H9 (cell line): Measurements from ENCODE around the gene VAV1. TPM values are rescaled to one million over a fixed set of nuclear protein-coding genes. Genes with fewer than 3 reads are reported as not detected.

Experiments
- DNase-seq: peaks from one replicate; pipeline ENCODE4 v3.0.0-alpha.2; 2017
- H2AFZ ChIP-seq: one replicate; pipeline ENCODE4 v1.6.1; 2013; ENCODE audit warnings: mild to moderate bottlenecking, low read length, control low read depth, moderate library complexity
- H2AK5ac ChIP-seq: 2 replicates; pipeline ENCODE4 v1.6.1; 2013; ENCODE audit warnings: low read length, control low read depth, mixed read lengths; ENCODE audit not compliant: insufficient read length
- H2BK120ac ChIP-seq: one replicate; pipeline ENCODE4 v1.6.1; 2013; ENCODE audit warnings: low read depth, mild to moderate bottlenecking, low read length, control low read depth, inconsistent platforms; ENCODE audit not compliant: poor library complexity, severe bottlenecking
- H2BK12ac ChIP-seq: 2 replicates; pipeline ENCODE4 v1.6.1; 2013; ENCODE audit warnings: low read length, control low read depth, mixed read lengths, low read depth; ENCODE audit not compliant: insufficient read length
- H2BK15ac ChIP-seq: 2 replicates; pipeline ENCODE4 v1.6.1; 2013; ENCODE audit warnings: low read depth, low read length, control low read depth
- H2BK20ac ChIP-seq: one replicate; pipeline ENCODE4 v1.6.1; 2013; ENCODE audit warnings: low read depth, mild to moderate bottlenecking, low read length, control low read depth, inconsistent platforms; ENCODE audit not compliant: poor library complexity, severe bottlenecking
- H2BK5ac ChIP-seq: 2 replicates; pipeline ENCODE4 v1.6.1; 2013; ENCODE audit warnings: low read length, control low read depth, mixed read lengths; ENCODE audit not compliant: insufficient read length
- H3K14ac ChIP-seq: 2 replicates; pipeline ENCODE4 v1.6.1; 2013; ENCODE audit warnings: low read length, control low read depth; ENCODE audit not compliant: insufficient read depth
- H3K18ac ChIP-seq: 2 replicates; pipeline ENCODE4 v1.6.1; 2013; ENCODE audit warnings: low read depth, mild to moderate bottlenecking, mixed read lengths, low read length, control low read depth; ENCODE audit not compliant: insufficient read length
- H3K23ac ChIP-seq: 2 replicates; pipeline ENCODE4 v1.6.1; 2013; ENCODE audit warnings: low read length, control low read depth, mixed read lengths, low read depth; ENCODE audit not compliant: insufficient read length
- H3K23me2 ChIP-seq: 2 replicates; pipeline ENCODE4 v1.6.1; 2013; ENCODE audit warnings: low read depth, mild to moderate bottlenecking, mixed read lengths, low read length, control low read depth; ENCODE audit not compliant: insufficient read length, poor library complexity, severe bottlenecking
- H3K27ac ChIP-seq: 2 replicates; pipeline ENCODE4 v1.5.1; 2013; ENCODE audit warnings: low read length, control low read depth, mixed read lengths, low read depth; ENCODE audit not compliant: insufficient read length
- H3K27me3 ChIP-seq: 2 replicates; pipeline ENCODE4 v1.6.1; 2013; ENCODE audit warnings: low read length, control low read depth, inconsistent platforms; ENCODE audit not compliant: insufficient read depth
- H3K4ac ChIP-seq: 2 replicates; pipeline ENCODE4 v1.6.1; 2013; ENCODE audit warnings: low read depth, mild to moderate bottlenecking, control low read depth, inconsistent platforms, low read length, moderate library complexity
- H3K4me1 ChIP-seq: 2 replicates; pipeline ENCODE4 v1.6.1; 2013; ENCODE audit warnings: low read length, control low read depth, inconsistent platforms; ENCODE audit not compliant: insufficient read depth
- H3K4me2 ChIP-seq: 2 replicates; pipeline ENCODE4 v1.6.1; 2013; ENCODE audit warnings: low read length, control low read depth, mixed read lengths; ENCODE audit not compliant: insufficient read length, insufficient read depth
- H3K56ac ChIP-seq: 2 replicates; pipeline ENCODE4 v1.6.1; 2013; ENCODE audit warnings: low read depth, mild to moderate bottlenecking, mixed read lengths, low read length, control low read depth; ENCODE audit not compliant: insufficient read length
- H3K79me1 ChIP-seq: 2 replicates; pipeline ENCODE4 v1.6.1; 2013; ENCODE audit warnings: low read depth, mild to moderate bottlenecking, moderate library complexity, low read length, control low read depth, inconsistent platforms; ENCODE audit not compliant: insufficient read depth, poor library complexity, severe bottlenecking
- H3K79me2 ChIP-seq: 2 replicates; pipeline ENCODE4 v1.6.1; 2013; ENCODE audit warnings: low read length, control low read depth, inconsistent platforms; ENCODE audit not compliant: insufficient read depth
- H3K9ac ChIP-seq: 2 replicates; pipeline ENCODE4 v1.6.1; 2013; ENCODE audit warnings: low read length, control low read depth, mixed read lengths; ENCODE audit not compliant: insufficient read length; ENCODE audit errors: extremely low read depth
- H3K9me3 ChIP-seq: one replicate; pipeline ENCODE4 v1.6.1; 2013; ENCODE audit warnings: low read depth, low read length, inconsistent platforms; ENCODE audit not compliant: control insufficient read depth
- H3T11ph ChIP-seq: one replicate; pipeline ENCODE4 v1.6.1; 2013; ENCODE audit warnings: mild to moderate bottlenecking, low read length, control low read depth, inconsistent platforms
- H4K20me1 ChIP-seq: one replicate; pipeline ENCODE4 v1.6.1; 2013; ENCODE audit not compliant: control insufficient read depth, insufficient read length, insufficient read depth
- H4K5ac ChIP-seq: 2 replicates; pipeline ENCODE4 v1.6.1; 2013; ENCODE audit warnings: low read depth, mild to moderate bottlenecking, mixed read lengths, low read length, control low read depth; ENCODE audit not compliant: insufficient read length
- H4K8ac ChIP-seq: replicated peaks from 2 replicates; pipeline ENCODE4 v1.6.1; 2013; ENCODE audit warnings: low read length, control low read depth, mixed read lengths, low read depth; ENCODE audit not compliant: insufficient read length
- H4K91ac ChIP-seq: 2 replicates; pipeline ENCODE4 v1.6.1; 2013; ENCODE audit warnings: low read depth, mild to moderate bottlenecking, moderate library complexity, mixed read lengths, low read length, control low read depth; ENCODE audit not compliant: insufficient read length
- H3K27ac Mint-ChIP-seq, 3 experiments: 2 replicates in 2 of 3; 3 replicates in 1 of 3; pipeline ENCODE4 v1.8.0; 2020 to 2021; ENCODE audit warnings: mixed read lengths in 3 of 3, mild to moderate bottlenecking in 1 of 3, moderate library complexity in 1 of 3
- H3K27me3 Mint-ChIP-seq: 2 replicates; pipeline ENCODE4 v1.8.0; 2021; ENCODE audit warnings: low read depth, mild to moderate bottlenecking, moderate library complexity, mixed read lengths
- H3K36me3 Mint-ChIP-seq, 3 experiments: 2 replicates in 2 of 3; 3 replicates in 1 of 3; pipeline ENCODE4 v1.8.0; 2020 to 2021; ENCODE audit warnings: low read depth in 3 of 3, mixed read lengths in 3 of 3; ENCODE audit not compliant: insufficient read depth in 1 of 3
- H3K4me1 Mint-ChIP-seq, 2 experiments: 2 replicates each; pipeline ENCODE4 v1.8.0; 2020; ENCODE audit warnings: mixed read lengths in 2 of 2
- H3K4me3 Mint-ChIP-seq, 2 experiments: 2 replicates in 1 of 2; 3 replicates in 1 of 2; pipeline ENCODE4 v1.8.0; 2020 to 2021; ENCODE audit warnings: mild to moderate bottlenecking in 2 of 2, mixed read lengths in 2 of 2, moderate library complexity in 1 of 2
- H3K9me3 Mint-ChIP-seq, 2 experiments: 2 replicates in 1 of 2; 3 replicates in 1 of 2; pipeline ENCODE4 v1.8.0; 2020; ENCODE audit warnings: mild to moderate bottlenecking in 2 of 2, mixed read lengths in 2 of 2, moderate library complexity in 1 of 2
- CTCF ChIP-seq: fragments of 200-600 bp; sonication (generic); conservative IDR thresholded peaks from 3 replicates; pipeline ENCODE4 v1.8.0; 2021; ENCODE audit warnings: antibody characterized with exemption, mild to moderate bottlenecking
- total RNA-seq: library from RNA; stranded (reverse); gene quantifications from 2 replicates; pipeline ENCODE4 v1.2.1, GENCODE V29; 2021

Gene VAV1
- total RNA-seq, 1 experiment from 2014 or later, result 0.90 TPM

GRCh38 chr19:6903446-6903845 is 130.9 kb downstream of the VAV1 start:
- H2BK5ac ChIP-seq, result no peak overlapping the region
- H2BK12ac ChIP-seq, result no peak overlapping the region
- Mint-ChIP-seq H3K27ac (no peak overlapping the region; a peak in 1 of 7 replicates), H3K27me3 (peaks cover 2% of the 10 kb centered on the region; the same call in 1 of the 2 replicates), H3K4me3 (no peak overlapping the region), H3K9me3 (peaks cover 80 to 92% of the 10 kb centered on the region in 2 experiments), H3K36me3 (peaks cover 5 to 29% (median 17%) of the 10 kb centered on the region in 3 experiments; a peak in 6 of 7 replicates), H3K4me1 (no peaks in the 10 kb centered on the region)
- H3K79me1 ChIP-seq, result no peaks in the 10 kb centered on the region
- H3K9me3 ChIP-seq, result peaks cover 57% of the 10 kb centered on the region
- H3K23me2 ChIP-seq, result no peaks in the 10 kb centered on the region
- H3K79me2 ChIP-seq, result no peaks in the 10 kb centered on the region
- no peak overlapping the region for H3K4me2 ChIP-seq
- H3T11ph ChIP-seq, result no peak overlapping the region
- no peak overlapping the region for H4K5ac ChIP-seq
- H2AK5ac ChIP-seq, result no peak overlapping the region
- H3K9ac ChIP-seq, result no peak overlapping the region
- H3K56ac ChIP-seq, result no peak overlapping the region
- H3K18ac ChIP-seq, result no peak overlapping the region
- DNase-seq, result no peak
- no peak overlapping the region for H3K23ac ChIP-seq
- H4K91ac ChIP-seq, result no peak overlapping the region
- H3K4me1 ChIP-seq, result no peaks in the 10 kb centered on the region
- no peak overlapping the region for H2BK120ac ChIP-seq
- no peak overlapping the region for H2BK20ac ChIP-seq
- H4K20me1 ChIP-seq, result no peaks in the 10 kb centered on the region
- H2AFZ ChIP-seq, result no peak overlapping the region
- no peak overlapping the region for H3K4ac ChIP-seq
- H2BK15ac ChIP-seq, result no peak overlapping the region
- H3K27me3 ChIP-seq, result no peaks in the 10 kb centered on the region
- no peak overlapping the region for H3K14ac ChIP-seq
- TF ChIP-seq CTCF, result no peak
- no peak overlapping the region for H4K8ac ChIP-seq
- H3K27ac ChIP-seq, result no peak overlapping the region
